ENCODE data around the gene ALK. TPM values are rescaled to one million over a fixed set of nuclear protein-coding genes. Genes with fewer than 3 reads are reported as not detected.

Gene ALK
- total RNA-seq, 2 donors from 2014 or later, result 0.19 TPM; not detected in 1

GRCh38 chr2:29570539-29570938, 350.8 kb downstream of the ALK start:
- Histone ChIP-seq H3K9ac (ENCODE audit: low read depth in 2 of 2, low read length in 2 of 2) (no peak overlapping the region), H3K4me3 (no peak overlapping the region), H3K36me3 (no peaks in the 10 kb centered on the region), H3K9me3 (no peaks in the 10 kb centered on the region), H3K27ac (no peak overlapping the region), H3K27me3 (no peaks in the 10 kb centered on the region), H3K4me1 (no peaks in the 10 kb centered on the region)
- no peak for TF ChIP-seq CTCF (IDR thresholded peaks at IDR 0.05)
- intact Hi-C loops (cut with DNase I), result no loop called here
- DNase-seq, result no peak

GRCh38 chr2:29567906-29568520, 353.4 kb downstream of the ALK start:
- H3K4me3 ChIP-seq, result no peak overlapping the region
- H3K36me3 ChIP-seq, result no peaks in the 10 kb centered on the region
- H3K4me1 ChIP-seq, result no peaks in the 10 kb centered on the region
- DNase-seq, result no peak
- H3K9me3 ChIP-seq, result no peaks in the 10 kb centered on the region
- no peak for TF ChIP-seq CTCF (IDR thresholded peaks at IDR 0.05)
- H3K9ac ChIP-seq (ENCODE audit: low read depth in 2 of 2, low read length in 2 of 2), result no peak overlapping the region
- no peaks in the 10 kb centered on the region for H3K27me3 ChIP-seq
- intact Hi-C loops (cut with DNase I), result no loop called here
- no peak overlapping the region for H3K27ac ChIP-seq

- Histone ChIP-seq H3K36me3 (no peaks in the 10 kb centered on the region), H3K4me1 (no peaks in the 10 kb centered on the region), H3K9ac (ENCODE audit: low read depth in 2 of 2, low read length in 2 of 2) (no peak overlapping the region), H3K9me3 (no peaks in the 10 kb centered on the region), H3K27ac (no peak overlapping the region), H3K4me3 (no peak overlapping the region), H3K27me3 (no peaks in the 10 kb centered on the region)
- intact Hi-C loops (cut with DNase I), result no loop called here
- no peak for TF ChIP-seq CTCF (IDR thresholded peaks at IDR 0.05)
- DNase-seq, result no peak
These were observed 357.7 kb downstream of the ALK start for GRCh38 chr2:29563697-29564096.

GRCh38 chr2:29562896-29563295, 358.5 kb downstream of the ALK start:
- no peak overlapping the region for H3K4me3 ChIP-seq
- H3K27me3 ChIP-seq, result no peaks in the 10 kb centered on the region
- H3K4me1 ChIP-seq, result no peaks in the 10 kb centered on the region
- TF ChIP-seq CTCF (IDR thresholded peaks at IDR 0.05), result no peak
- no peak for DNase-seq
- H3K27ac ChIP-seq, result no peak overlapping the region
- no peaks in the 10 kb centered on the region for H3K9me3 ChIP-seq
- H3K9ac ChIP-seq (ENCODE audit: low read depth in 2 of 2, low read length in 2 of 2), result no peak overlapping the region
- intact Hi-C loops (cut with DNase I), result no loop called here
- H3K36me3 ChIP-seq, result no peaks in the 10 kb centered on the region

- no peak for DNase-seq
- Histone ChIP-seq H3K9me3 (no peaks in the 10 kb centered on the region), H3K9ac (ENCODE audit: low read depth in 2 of 2, low read length in 2 of 2) (no peak overlapping the region), H3K27me3 (no peaks in the 10 kb centered on the region), H3K4me1 (no peaks in the 10 kb centered on the region), H3K4me3 (no peak overlapping the region), H3K27ac (no peak overlapping the region), H3K36me3 (no peaks in the 10 kb centered on the region)
- intact Hi-C loops (cut with DNase I), result no loop called here
- TF ChIP-seq CTCF (IDR thresholded peaks at IDR 0.05), result no peak
These were observed 359.1 kb downstream of the ALK start for GRCh38 chr2:29562319-29562718.

Data from colonic mucosa (tissue), 4 donors.